PC-3 (cell line): ENCODE data around the gene MGA.

Experiments used
- CTCF ChIP-seq: fragments of 300-600 bp; sonication (generic); conservative IDR thresholded peaks from 2 replicates; pipeline ENCODE4 v1.5.1; 2017; ENCODE audit warnings: antibody characterized with exemption, low read depth, mild to moderate bottlenecking, low read length
- EZH2phosphoT487 ChIP-seq: fragments of 300-600 bp; sonication (generic); IDR thresholded peaks from 2 replicates; pipeline ENCODE4 v1.6.1; 2018; ENCODE audit warnings: mild to moderate bottlenecking, antibody characterized with exemption, low read length, borderline replicate concordance

- TF ChIP-seq CTCF = no peak
- no peak for TF ChIP-seq EZH2phosphoT487
Measured at GRCh38 chr15:41783296-41783695, 123.1 kb downstream of the MGA start.
